OCI-LY3 (cell line): ENCODE results near the gene DNAH11.
"Not testable (repeated sequence)": the region's sequence is repeated elsewhere in the genome, so short reads cannot be mapped to it uniquely, and the experiment has no call there.

ENCODE experiments used
- H2AFZ ChIP-seq: fragments of 200-600, 300-600 bp; shearing (Covaris generic); 2 replicates; pipeline ENCODE4 v1.6.0; 2014; ENCODE audit warnings: antibody characterized with exemption, low read depth, low read length
- H3K27ac ChIP-seq: fragments of 200-600, 300-600 bp; sonication (generic); 2 replicates; pipeline ENCODE4 v1.5.1; 2014; ENCODE audit warnings: mild to moderate bottlenecking, low read length, moderate library complexity, mixed read lengths
- H3K27me3 ChIP-seq: fragments of 200-600, 300-600 bp; sonication (generic); 2 replicates; pipeline ENCODE4 v1.6.1; 2014; ENCODE audit warnings: low read depth, low read length, mixed read lengths
- H3K36me3 ChIP-seq: fragments of 200-600, 300-600 bp; sonication (generic); replicated peaks from 2 replicates; pipeline ENCODE3; 2014; ENCODE audit warnings: low read depth, low read length, mixed read lengths
- H3K4me1 ChIP-seq: fragments of 300-600, 200-600 bp; sonication (generic); 2 replicates; pipeline ENCODE4 v1.6.1; 2014; ENCODE audit warnings: low read length, mixed read lengths
- H3K4me2 ChIP-seq: fragments of 200-600, 300-600 bp; sonication (generic); 2 replicates; pipeline ENCODE4 v1.6.1; 2014; ENCODE audit warnings: low read length, mixed read lengths
- H3K4me3 ChIP-seq: fragments of 300-600, 200-600 bp; sonication (generic); 2 replicates; pipeline ENCODE4 v1.5.1; 2014; ENCODE audit warnings: antibody characterized with exemption, mild to moderate bottlenecking, low read length, moderate library complexity
- H3K79me2 ChIP-seq: fragments of 300-600, 200-600 bp; shearing (Covaris generic); 2 replicates; pipeline ENCODE4 v1.6.1; 2014; ENCODE audit warnings: mild to moderate bottlenecking, low read length, mixed read lengths
- H3K9ac ChIP-seq: fragments of 300-600, 200-600 bp; shearing (Covaris generic); 2 replicates; pipeline ENCODE4 v1.6.0; 2014; ENCODE audit warnings: mild to moderate bottlenecking, low read length, moderate library complexity
- H3K9me3 ChIP-seq: fragments of 200-600, 300-600 bp; shearing (Covaris generic); 2 replicates; pipeline ENCODE4 v1.6.1; 2014; ENCODE audit warnings: low read length, mixed read lengths; ENCODE audit not compliant: insufficient read depth
- H4K20me1 ChIP-seq: fragments of 200-600, 300-600 bp; sonication (generic); 2 replicates; pipeline ENCODE4 v1.6.1; 2016; ENCODE audit warnings: low read length, mixed read lengths; ENCODE audit not compliant: insufficient read depth
- CTCF ChIP-seq: fragments of 200-600, 300-600 bp; sonication (generic); IDR thresholded peaks from 2 replicates; pipeline ENCODE4 v1.5.1; 2014; ENCODE audit warnings: antibody characterized with exemption, low read length, low read depth
- EZH2phosphoT487 ChIP-seq: fragments of 200-600 bp; shearing (Covaris generic); IDR thresholded peaks from 2 replicates; pipeline ENCODE4 v1.6.1; 2018; ENCODE audit warnings: antibody characterized with exemption, mixed run types, low read depth

Gene DNAH11

GRCh38 chr7:21724562-21724961, 181.7 kb downstream of the DNAH11 start:
- Histone ChIP-seq H3K9ac (no peak overlapping the region), H3K4me3 (no peak overlapping the region), H3K27me3 (no peaks in the 10 kb centered on the region), H4K20me1 (no peaks in the 10 kb centered on the region), H3K36me3 (no peaks in the 10 kb centered on the region), H3K27ac (no peak overlapping the region), H3K9me3 (no peaks in the 10 kb centered on the region), H2AFZ (no peak overlapping the region), H3K4me2 (no peak overlapping the region), H3K79me2 (no peaks in the 10 kb centered on the region), H3K4me1 (no peaks in the 10 kb centered on the region)
- TF ChIP-seq EZH2phosphoT487 (no peak), CTCF (no peak)

GRCh38 chr7:21730399-21730798, 187.6 kb downstream of the DNAH11 start:
- TF ChIP-seq EZH2phosphoT487 (no peak), CTCF (no peak)

GRCh38 chr7:21731977-21732376, 189.1 kb downstream of the DNAH11 start:
- H3K27me3 ChIP-seq = no peaks in the 10 kb centered on the region
- H3K9me3 ChIP-seq = no peaks in the 10 kb centered on the region
- no peaks in the 10 kb centered on the region for H3K4me1 ChIP-seq
- no peaks in the 10 kb centered on the region for H3K79me2 ChIP-seq
- H2AFZ ChIP-seq = no peak overlapping the region
- no peak overlapping the region for H3K4me2 ChIP-seq
- TF ChIP-seq CTCF = no peak
- TF ChIP-seq EZH2phosphoT487 = no peak
- no peak overlapping the region for H3K27ac ChIP-seq
- H4K20me1 ChIP-seq = no peaks in the 10 kb centered on the region
- no peak overlapping the region for H3K9ac ChIP-seq
- no peak overlapping the region for H3K4me3 ChIP-seq
- H3K36me3 ChIP-seq = no peaks in the 10 kb centered on the region

More at GRCh38 chr7:21730399-21730798, 187.6 kb downstream of the DNAH11 start:
- Histone ChIP-seq H3K9me3 (no peaks in the 10 kb centered on the region), H3K4me2 (no peak overlapping the region), H3K27me3 (no peaks in the 10 kb centered on the region), H3K4me3 (no peak overlapping the region), H2AFZ (no peak overlapping the region), H3K4me1 (no peaks in the 10 kb centered on the region), H4K20me1 (no peaks in the 10 kb centered on the region), H3K79me2 (no peaks in the 10 kb centered on the region), H3K27ac (no peak overlapping the region), H3K36me3 (no peaks in the 10 kb centered on the region), H3K9ac (no peak overlapping the region)

GRCh38 chr7:21732956-21733355, 190.1 kb downstream of the DNAH11 start:
- not testable (repeated sequence) for H3K27ac ChIP-seq, H4K20me1 ChIP-seq, H3K9me3 ChIP-seq, H3K79me2 ChIP-seq, H3K9ac ChIP-seq, H3K27me3 ChIP-seq, H3K4me1 ChIP-seq, H2AFZ ChIP-seq, H3K4me2 ChIP-seq, H3K36me3 ChIP-seq, H3K4me3 ChIP-seq

- no peak overlapping the region for H3K27ac ChIP-seq
- H3K27me3 ChIP-seq = no peaks in the 10 kb centered on the region
- no peak overlapping the region for H2AFZ ChIP-seq
- H3K36me3 ChIP-seq = no peaks in the 10 kb centered on the region
- no peak overlapping the region for H3K9ac ChIP-seq
- TF ChIP-seq CTCF (no peak), EZH2phosphoT487 (no peak)
- H3K4me3 ChIP-seq = no peak overlapping the region
- no peaks in the 10 kb centered on the region for H4K20me1 ChIP-seq
- no peaks in the 10 kb centered on the region for H3K9me3 ChIP-seq
- H3K4me1 ChIP-seq = no peaks in the 10 kb centered on the region
- H3K79me2 ChIP-seq = no peaks in the 10 kb centered on the region
- H3K4me2 ChIP-seq = no peak overlapping the region
Measured at GRCh38 chr7:21733837-21734236, 191.0 kb downstream of the DNAH11 start.
